Upper lobe of left lung (tissue), 6 donors: ENCODE results near the gene RPS6KA5. TPM values are rescaled to one million over a fixed set of nuclear protein-coding genes. Genes with fewer than 3 reads are reported as not detected.

ENCODE experiments used
- ATAC-seq, 2 donors: fragments of 200-7000 bp; cut with Tn5 transposase; one replicate each; pipeline ENCODE4 v1.9.1; 2022; ENCODE audit warnings: mild to moderate bottlenecking in 2 of 2, moderate library complexity in 2 of 2; ENCODE audit not compliant: low FRiP score in 2 of 2
- DNase-seq, 2 donors: peaks; one replicate each; pipeline ENCODE4 v3.0.0-alpha.2; 2019 to 2020
- H3K27ac ChIP-seq, 4 donors: fragments of 200-600 bp; sonication (generic); one replicate each; pipeline ENCODE4 v1.5.1; 2016 to 2019
- H3K27me3 ChIP-seq, 4 donors: fragments of 200-600 bp; sonication (generic); one replicate each; pipeline ENCODE4 v1.5.1; 2017 to 2019
- H3K36me3 ChIP-seq, 4 donors: fragments of 200-600 bp; sonication (generic); one replicate each; pipeline ENCODE4 v1.5.1; 2016 to 2019
- H3K4me1 ChIP-seq, 4 donors: fragments of 200-600 bp; sonication (generic); one replicate each; pipeline ENCODE4 v1.5.1; 2018 to 2019
- H3K4me3 ChIP-seq, 4 donors: fragments of 200-600 bp; sonication (generic); one replicate each; pipeline ENCODE4 v1.5.1; 2017 to 2019; ENCODE audit warnings: mild to moderate bottlenecking in 2 of 4, moderate library complexity in 1 of 4
- H3K9me3 ChIP-seq, 4 donors: fragments of 200-600 bp; sonication (generic); one replicate each; pipeline ENCODE4 v1.5.1; 2018 to 2019
- EP300 ChIP-seq, 4 donors: sonication (generic); formaldehyde crosslinking; IDR thresholded peaks; one replicate each; pipeline ENCODE4 v1.5.1; 2017; ENCODE audit warnings: antibody characterized with exemption in 4 of 4, control low read depth in 2 of 4
- POLR2A ChIP-seq, 4 donors: fragments of 450-650 bp; IDR thresholded peaks; one replicate each; pipeline ENCODE4 v1.5.1; 2016 to 2017; ENCODE audit warnings: antibody characterized with exemption in 4 of 4, mild to moderate bottlenecking in 2 of 4
- POLR2AphosphoS5 ChIP-seq, 2 donors: sonication (generic); formaldehyde crosslinking; IDR thresholded peaks; one replicate each; pipeline ENCODE4 v1.5.1; 2017; ENCODE audit warnings: antibody characterized with exemption in 2 of 2
- WGBS, 2 donors: methylation state at CpG; one replicate each; pipeline ENCODE4 v1.1.5; 2017 to 2018; 5-methylcytosine and 5-hydroxymethylcytosine counted together
- total RNA-seq, 6 donors: library from RNA; depleted of rRNA in 4 of 6; stranded (reverse); fragments of >200 nt in 4 of 6; gene quantifications; one replicate each; pipeline versions ENCODE4 v1.1.0 to v1.2.1, GENCODE V29; 2016 to 2021
- TF ChIP-seq, protein P1 (sequence below), 6 experiments: fragments of 450-650 bp in 4 of 6; fragments of 200-600 bp in 2 of 6; sonication (generic) in 2 of 6; IDR thresholded peaks; one replicate each; pipeline ENCODE4 v1.5.1; 2016 to 2019; ENCODE audit warnings: antibody characterized with exemption in 6 of 6
- donor health status: DM: no; HTN: no; CAD: no; lungs with moderate emphysema.
- donor health status: DM: no; HTN: yes; CAD: no; lungs with severe emphysema.

The RPS6KA5 gene
- total RNA-seq, 6 donors from 2014 or later: 4.3 to 17.8 (median 10.2) TPM

DNA sequence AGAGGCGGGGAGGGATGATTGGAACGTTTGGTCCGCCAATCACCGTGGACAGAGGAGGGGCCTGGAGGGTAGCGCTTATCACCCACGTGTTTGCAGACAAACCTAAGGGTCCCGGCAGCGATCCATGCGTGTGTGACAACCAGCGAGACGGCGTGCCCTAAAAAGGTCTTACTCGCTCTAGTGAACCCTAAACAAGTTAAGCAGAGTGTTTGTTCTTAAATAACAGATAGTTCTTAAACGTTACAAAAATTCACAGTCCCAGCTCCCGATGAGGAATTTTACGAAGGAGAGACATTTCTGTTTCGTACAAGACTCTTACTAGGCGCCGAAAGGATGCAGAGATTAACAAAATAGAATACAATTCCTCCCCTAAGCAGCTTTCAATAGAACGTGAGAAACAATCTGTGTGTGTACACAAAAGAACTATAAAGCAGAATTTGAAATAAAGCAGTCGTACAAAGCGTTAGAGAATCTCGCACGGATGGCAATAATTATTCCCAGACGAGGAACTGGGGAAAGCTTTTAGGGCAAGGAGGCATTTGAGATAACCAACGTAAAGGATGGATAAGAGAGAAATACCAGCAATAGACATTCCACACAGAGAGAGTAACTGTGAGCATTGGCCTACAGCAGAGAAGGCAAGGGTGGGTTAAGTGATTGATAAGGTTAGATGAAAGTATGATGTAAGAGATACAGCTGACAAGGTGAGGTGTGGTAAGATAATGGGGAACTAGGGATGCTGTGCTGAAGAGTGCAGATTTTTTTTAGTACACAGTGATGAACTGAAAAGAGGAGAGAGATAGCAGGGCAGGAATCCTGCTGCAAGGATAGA lies 831 bp upstream of the RPS6KA5 start:
- DNase-seq (no peak), ATAC-seq (no peak)
- no peaks in the 10 kb centered on the region for H3K36me3 ChIP-seq
- WGBS, 2 donors: 1 to 3% methylated on average over 26 of the region's 26 CpGs
- H3K9me3 ChIP-seq: no peaks in the 10 kb centered on the region
- TF ChIP-seq POLR2AphosphoS5 (IDR thresholded peaks at IDR 0.05): peak in 1 of 2 donors; percentile 35
- no peak for TF ChIP-seq EP300 (IDR thresholded peaks at IDR 0.05)
- TF ChIP-seq, protein P1, sequence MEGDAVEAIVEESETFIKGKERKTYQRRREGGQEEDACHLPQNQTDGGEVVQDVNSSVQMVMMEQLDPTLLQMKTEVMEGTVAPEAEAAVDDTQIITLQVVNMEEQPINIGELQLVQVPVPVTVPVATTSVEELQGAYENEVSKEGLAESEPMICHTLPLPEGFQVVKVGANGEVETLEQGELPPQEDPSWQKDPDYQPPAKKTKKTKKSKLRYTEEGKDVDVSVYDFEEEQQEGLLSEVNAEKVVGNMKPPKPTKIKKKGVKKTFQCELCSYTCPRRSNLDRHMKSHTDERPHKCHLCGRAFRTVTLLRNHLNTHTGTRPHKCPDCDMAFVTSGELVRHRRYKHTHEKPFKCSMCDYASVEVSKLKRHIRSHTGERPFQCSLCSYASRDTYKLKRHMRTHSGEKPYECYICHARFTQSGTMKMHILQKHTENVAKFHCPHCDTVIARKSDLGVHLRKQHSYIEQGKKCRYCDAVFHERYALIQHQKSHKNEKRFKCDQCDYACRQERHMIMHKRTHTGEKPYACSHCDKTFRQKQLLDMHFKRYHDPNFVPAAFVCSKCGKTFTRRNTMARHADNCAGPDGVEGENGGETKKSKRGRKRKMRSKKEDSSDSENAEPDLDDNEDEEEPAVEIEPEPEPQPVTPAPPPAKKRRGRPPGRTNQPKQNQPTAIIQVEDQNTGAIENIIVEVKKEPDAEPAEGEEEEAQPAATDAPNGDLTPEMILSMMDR (IDR thresholded peaks at IDR 0.05): no peak
- TF ChIP-seq POLR2A (IDR thresholded peaks at IDR 0.05): peak in 1 of 4 donors; percentile 21
- peaks cover 9 to 21% (median 15%) of the 10 kb centered on the region in 4 donors for H3K4me1 ChIP-seq
- H3K4me3 ChIP-seq: peak overlapping the region in 3 of 4 donors; percentile 94 to 97 (median 94)
- no peaks in the 10 kb centered on the region for H3K27me3 ChIP-seq
- peak overlapping the region in 3 of 4 donors; percentile 64 to 97 (median 96) for H3K27ac ChIP-seq

DNA sequence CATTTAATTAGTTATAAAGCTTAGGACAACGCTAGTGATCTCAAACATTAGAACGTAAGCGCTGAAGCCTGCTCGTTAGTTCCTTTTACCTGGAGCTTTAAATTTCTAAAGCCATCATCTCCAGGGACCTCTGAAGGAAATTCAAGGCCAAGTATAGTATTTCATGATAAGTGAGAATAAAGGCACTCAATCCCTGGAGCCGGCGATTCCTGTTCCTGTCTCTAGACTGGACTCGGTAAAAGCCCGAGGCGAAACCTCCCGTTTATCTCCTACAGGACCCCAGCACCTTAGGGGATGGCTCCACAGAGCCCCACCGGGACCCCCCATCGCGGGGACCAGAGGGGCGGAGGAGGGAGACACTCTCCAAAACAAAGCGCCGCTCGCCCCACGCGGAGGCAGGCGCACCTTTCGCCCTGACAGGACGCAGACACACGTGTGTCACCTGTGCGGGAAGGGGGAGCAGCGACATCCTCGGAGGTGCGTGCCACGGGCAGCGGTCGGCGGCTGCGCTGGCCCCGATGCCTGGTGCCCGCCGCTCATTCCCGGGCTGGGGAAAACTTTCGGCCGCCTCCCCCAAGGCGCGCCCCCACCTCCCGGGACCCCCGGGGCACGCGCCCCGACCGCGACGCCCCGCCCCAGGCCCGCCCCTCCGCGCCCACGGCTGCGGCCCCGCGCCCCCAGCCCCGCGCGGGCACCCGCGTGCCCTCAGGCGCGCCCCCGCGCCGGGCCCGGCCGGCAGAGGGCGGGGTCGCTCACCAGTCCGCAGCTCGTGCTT lies 678 bp downstream of the RPS6KA5 start:
- Histone ChIP-seq H3K27ac (peak overlapping the region; percentile 95 to 97 (median 96)), H3K9me3 (no peaks in the 10 kb centered on the region), H3K4me3 (peak overlapping the region; percentile 81 to 97 (median 94)), H3K4me1 (peaks cover 9 to 21% (median 15%) of the 10 kb centered on the region in 4 donors), H3K36me3 (no peaks in the 10 kb centered on the region), H3K27me3 (no peaks in the 10 kb centered on the region)
- TF ChIP-seq EP300 (IDR thresholded peaks at IDR 0.05) (no peak), POLR2AphosphoS5 (IDR thresholded peaks at IDR 0.05) (no peak), POLR2A (IDR thresholded peaks at IDR 0.05) (no peak)
- TF ChIP-seq, protein P1 (IDR thresholded peaks at IDR 0.05): no peak
- WGBS, 2 donors: 1 to 2% methylated on average over 18 to 47 of the region's 72 CpGs
- ATAC-seq (peak; percentile 56 to 75), DNase-seq (peak; percentile 53 to 95)

DNA sequence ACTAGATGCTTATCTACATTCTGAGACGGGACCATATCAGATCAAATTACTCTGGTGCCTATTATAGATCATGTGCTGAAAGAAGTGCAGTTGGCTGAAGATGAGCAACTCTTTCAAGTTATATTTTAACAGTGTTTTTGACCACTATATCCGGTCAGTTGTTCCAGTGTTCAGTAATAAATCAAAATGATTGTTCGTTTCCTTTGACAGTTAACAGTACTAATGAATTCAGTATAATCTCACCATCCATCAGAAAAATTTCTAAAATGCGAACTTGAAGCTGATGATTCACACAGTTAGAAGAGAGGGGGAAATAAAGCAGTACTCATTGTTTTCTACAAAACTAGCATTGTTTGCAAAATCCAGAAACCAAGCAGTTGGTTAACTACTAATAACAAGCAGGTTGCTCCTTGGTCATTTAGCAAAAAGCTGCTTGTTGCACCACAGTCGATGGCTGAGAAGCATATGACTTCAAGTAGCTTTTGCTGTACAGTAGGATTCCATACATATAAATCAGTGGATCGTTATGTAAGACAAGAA lies 2.3 kb downstream of the RPS6KA5 start:
- no peaks in the 10 kb centered on the region for H3K36me3 ChIP-seq
- H3K4me1 ChIP-seq: peaks cover 9 to 21% (median 15%) of the 10 kb centered on the region in 4 donors
- H3K9me3 ChIP-seq: no peaks in the 10 kb centered on the region
- DNase-seq: no peak
- no peaks in the 10 kb centered on the region for H3K27me3 ChIP-seq
- ATAC-seq: no peak
- H3K27ac ChIP-seq: no peak overlapping the region
- TF ChIP-seq POLR2AphosphoS5 (IDR thresholded peaks at IDR 0.05) (no peak), EP300 (IDR thresholded peaks at IDR 0.05) (no peak), POLR2A (IDR thresholded peaks at IDR 0.05) (no peak)
- TF ChIP-seq, protein P1 (IDR thresholded peaks at IDR 0.05): no peak
- 58 to 69% methylated on average over 6 of the region's 6 CpGs for WGBS, 2 donors
- no peak overlapping the region for H3K4me3 ChIP-seq

DNA sequence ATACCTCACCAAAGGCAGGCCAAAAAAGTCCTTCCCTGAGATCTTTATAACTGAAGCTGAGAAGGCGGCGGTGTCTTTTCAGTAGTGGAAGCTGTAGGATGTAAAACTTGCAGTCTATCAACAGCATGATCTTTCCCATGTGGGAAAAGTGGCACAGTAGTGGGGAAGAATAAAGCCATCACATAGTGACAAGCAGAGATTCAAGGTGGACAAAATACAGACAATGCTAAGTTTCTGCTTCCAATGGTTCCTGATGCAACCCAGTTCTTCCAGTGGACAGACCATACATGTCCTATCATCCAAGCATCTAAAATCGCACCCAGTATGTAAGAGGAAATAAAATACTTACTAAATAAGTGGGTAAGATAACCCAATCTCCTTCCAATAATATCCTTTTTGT lies 4.1 kb downstream of the RPS6KA5 start:
- Histone ChIP-seq H3K9me3 (no peaks in the 10 kb centered on the region), H3K36me3 (no peaks in the 10 kb centered on the region), H3K27me3 (no peaks in the 10 kb centered on the region), H3K4me1 (peaks cover 9 to 17% (median 12%) of the 10 kb centered on the region in 4 donors), H3K4me3 (no peak overlapping the region), H3K27ac (no peak overlapping the region)
- TF ChIP-seq POLR2AphosphoS5 (IDR thresholded peaks at IDR 0.05) (no peak), EP300 (IDR thresholded peaks at IDR 0.05) (no peak), POLR2A (IDR thresholded peaks at IDR 0.05) (no peak)
- TF ChIP-seq, protein P1 (IDR thresholded peaks at IDR 0.05): no peak
- DNase-seq: no peak
- no peak for ATAC-seq
- 95 to 96% methylated on average over 3 of the region's 3 CpGs for WGBS, 2 donors
